ENCODE results near the gene HSBP1L1. TPM values are rescaled to one million over a fixed set of nuclear protein-coding genes. Genes with fewer than 3 reads are reported as not detected.

HSBP1L1 gene
- total and polyA plus RNA-seq, 2 of the 13 experiments (the other 11 are each of a cell fraction or from before 2014, with no cell fraction given), result 22.6 to 45.1 TPM

DNA sequence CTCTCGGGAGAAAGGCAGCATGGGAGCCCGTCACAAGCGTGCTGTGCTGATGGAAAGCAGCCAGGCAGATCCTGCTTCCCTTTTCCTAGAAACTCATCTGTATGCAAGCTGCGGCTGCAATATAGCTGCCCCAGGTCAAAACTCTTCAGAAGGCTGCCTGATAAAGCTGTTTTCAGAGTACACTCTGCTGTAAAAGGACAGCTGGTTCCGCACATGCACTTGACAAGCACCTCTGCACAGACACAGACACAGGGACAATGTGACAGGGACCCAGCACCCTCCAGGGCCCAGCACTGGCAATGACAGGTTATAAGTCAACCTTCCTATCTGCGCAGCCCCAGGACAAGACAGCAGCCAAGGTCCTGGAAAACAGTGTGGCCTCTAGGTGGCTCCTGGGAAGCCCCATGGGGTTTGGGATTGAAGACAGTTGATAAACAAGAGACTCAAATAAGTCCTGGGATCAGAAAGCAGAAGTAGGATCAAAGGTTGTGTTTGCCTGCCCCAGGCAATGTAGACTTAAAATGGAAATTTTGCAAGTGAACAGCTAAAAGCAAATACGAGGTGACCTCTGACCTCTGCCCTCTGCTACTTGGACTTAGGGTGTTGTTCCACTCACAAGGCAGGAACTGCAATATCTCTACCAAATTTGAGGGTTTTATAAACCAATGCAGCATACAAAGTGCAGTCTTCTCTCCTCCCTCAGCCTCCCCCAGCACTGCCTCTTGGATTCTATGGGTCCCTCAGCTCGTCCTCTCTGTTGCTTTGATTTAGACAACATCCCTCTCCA lies 29.9 kb upstream of the HSBP1L1 start (continued):
- TF ChIP-seq, protein P1, sequence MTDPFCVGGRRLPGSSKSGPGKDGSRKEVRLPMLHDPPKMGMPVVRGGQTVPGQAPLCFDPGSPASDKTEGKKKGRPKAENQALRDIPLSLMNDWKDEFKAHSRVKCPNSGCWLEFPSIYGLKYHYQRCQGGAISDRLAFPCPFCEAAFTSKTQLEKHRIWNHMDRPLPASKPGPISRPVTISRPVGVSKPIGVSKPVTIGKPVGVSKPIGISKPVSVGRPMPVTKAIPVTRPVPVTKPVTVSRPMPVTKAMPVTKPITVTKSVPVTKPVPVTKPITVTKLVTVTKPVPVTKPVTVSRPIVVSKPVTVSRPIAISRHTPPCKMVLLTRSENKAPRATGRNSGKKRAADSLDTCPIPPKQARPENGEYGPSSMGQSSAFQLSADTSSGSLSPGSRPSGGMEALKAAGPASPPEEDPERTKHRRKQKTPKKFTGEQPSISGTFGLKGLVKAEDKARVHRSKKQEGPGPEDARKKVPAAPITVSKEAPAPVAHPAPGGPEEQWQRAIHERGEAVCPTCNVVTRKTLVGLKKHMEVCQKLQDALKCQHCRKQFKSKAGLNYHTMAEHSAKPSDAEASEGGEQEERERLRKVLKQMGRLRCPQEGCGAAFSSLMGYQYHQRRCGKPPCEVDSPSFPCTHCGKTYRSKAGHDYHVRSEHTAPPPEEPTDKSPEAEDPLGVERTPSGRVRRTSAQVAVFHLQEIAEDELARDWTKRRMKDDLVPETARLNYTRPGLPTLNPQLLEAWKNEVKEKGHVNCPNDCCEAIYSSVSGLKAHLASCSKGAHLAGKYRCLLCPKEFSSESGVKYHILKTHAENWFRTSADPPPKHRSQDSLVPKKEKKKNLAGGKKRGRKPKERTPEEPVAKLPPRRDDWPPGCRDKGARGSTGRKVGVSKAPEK (CRISPR knock-in tag; IDR thresholded peaks at IDR 0.05; ENCODE audit: borderline replicate concordance), result no peak
- TF ChIP-seq GFI1 (CRISPR knock-in tag; IDR thresholded peaks at IDR 0.05; ENCODE audit: borderline replicate concordance), result peak; percentile 91
- TF ChIP-seq ZNF225 (CRISPR knock-in tag; IDR thresholded peaks at IDR 0.05), result no peak
- TF ChIP-seq ZFP36L1 (CRISPR knock-in tag; IDR thresholded peaks at IDR 0.05), result peak; percentile 50; the same call in 1 of the 2 replicates
- TF ChIP-seq ZNF709 (CRISPR knock-in tag; IDR thresholded peaks at IDR 0.05), result peak; percentile 57; the same call in 1 of the 2 replicates
- TF ChIP-seq HDAC2 (CRISPR knock-in tag; IDR thresholded peaks at IDR 0.05), result peak; percentile 97
- TF ChIP-seq ZNF747 (CRISPR knock-in tag; IDR thresholded peaks at IDR 0.05; ENCODE audit: borderline replicate concordance), result peak; percentile 86
- no peak for TF ChIP-seq GTF2F1 (IDR thresholded peaks at IDR 0.05; ENCODE audit: low read length)
- TF ChIP-seq, protein P2, sequence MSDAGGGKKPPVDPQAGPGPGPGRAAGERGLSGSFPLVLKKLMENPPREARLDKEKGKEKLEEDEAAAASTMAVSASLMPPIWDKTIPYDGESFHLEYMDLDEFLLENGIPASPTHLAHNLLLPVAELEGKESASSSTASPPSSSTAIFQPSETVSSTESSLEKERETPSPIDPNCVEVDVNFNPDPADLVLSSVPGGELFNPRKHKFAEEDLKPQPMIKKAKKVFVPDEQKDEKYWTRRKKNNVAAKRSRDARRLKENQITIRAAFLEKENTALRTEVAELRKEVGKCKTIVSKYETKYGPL (CRISPR knock-in tag; IDR thresholded peaks at IDR 0.05), result no peak
- TF ChIP-seq, protein P3, sequence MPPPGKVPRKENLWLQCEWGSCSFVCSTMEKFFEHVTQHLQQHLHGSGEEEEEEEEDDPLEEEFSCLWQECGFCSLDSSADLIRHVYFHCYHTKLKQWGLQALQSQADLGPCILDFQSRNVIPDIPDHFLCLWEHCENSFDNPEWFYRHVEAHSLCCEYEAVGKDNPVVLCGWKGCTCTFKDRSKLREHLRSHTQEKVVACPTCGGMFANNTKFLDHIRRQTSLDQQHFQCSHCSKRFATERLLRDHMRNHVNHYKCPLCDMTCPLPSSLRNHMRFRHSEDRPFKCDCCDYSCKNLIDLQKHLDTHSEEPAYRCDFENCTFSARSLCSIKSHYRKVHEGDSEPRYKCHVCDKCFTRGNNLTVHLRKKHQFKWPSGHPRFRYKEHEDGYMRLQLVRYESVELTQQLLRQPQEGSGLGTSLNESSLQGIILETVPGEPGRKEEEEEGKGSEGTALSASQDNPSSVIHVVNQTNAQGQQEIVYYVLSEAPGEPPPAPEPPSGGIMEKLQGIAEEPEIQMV (CRISPR knock-in tag; IDR thresholded peaks at IDR 0.05; ENCODE audit: low read depth), result peak; percentile 51
- peak; percentile 63 for TF ChIP-seq ASH2L (IDR thresholded peaks at IDR 0.05; ENCODE audit: insufficient read length, low read depth, low read length)
- no peak for TF ChIP-seq ZSCAN30 (CRISPR knock-in tag; IDR thresholded peaks at IDR 0.05)
- TF ChIP-seq, protein P4, sequence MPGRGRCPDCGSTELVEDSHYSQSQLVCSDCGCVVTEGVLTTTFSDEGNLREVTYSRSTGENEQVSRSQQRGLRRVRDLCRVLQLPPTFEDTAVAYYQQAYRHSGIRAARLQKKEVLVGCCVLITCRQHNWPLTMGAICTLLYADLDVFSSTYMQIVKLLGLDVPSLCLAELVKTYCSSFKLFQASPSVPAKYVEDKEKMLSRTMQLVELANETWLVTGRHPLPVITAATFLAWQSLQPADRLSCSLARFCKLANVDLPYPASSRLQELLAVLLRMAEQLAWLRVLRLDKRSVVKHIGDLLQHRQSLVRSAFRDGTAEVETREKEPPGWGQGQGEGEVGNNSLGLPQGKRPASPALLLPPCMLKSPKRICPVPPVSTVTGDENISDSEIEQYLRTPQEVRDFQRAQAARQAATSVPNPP (CRISPR knock-in tag; IDR thresholded peaks at IDR 0.05), result peak; percentile 73; the same call in 1 of the 2 replicates
- TF ChIP-seq ZNF615 (CRISPR knock-in tag; IDR thresholded peaks at IDR 0.05; ENCODE audit: borderline replicate concordance), result peak; percentile 61; the same call in 1 of the 2 replicates
- TF ChIP-seq, protein P5, sequence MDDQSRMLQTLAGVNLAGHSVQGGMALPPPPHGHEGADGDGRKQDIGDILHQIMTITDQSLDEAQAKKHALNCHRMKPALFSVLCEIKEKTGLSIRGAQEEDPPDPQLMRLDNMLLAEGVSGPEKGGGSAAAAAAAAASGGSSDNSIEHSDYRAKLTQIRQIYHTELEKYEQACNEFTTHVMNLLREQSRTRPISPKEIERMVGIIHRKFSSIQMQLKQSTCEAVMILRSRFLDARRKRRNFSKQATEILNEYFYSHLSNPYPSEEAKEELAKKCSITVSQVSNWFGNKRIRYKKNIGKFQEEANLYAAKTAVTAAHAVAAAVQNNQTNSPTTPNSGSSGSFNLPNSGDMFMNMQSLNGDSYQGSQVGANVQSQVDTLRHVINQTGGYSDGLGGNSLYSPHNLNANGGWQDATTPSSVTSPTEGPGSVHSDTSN (CRISPR knock-in tag; IDR thresholded peaks at IDR 0.05; ENCODE audit: borderline replicate concordance), result no peak
- no peak for TF ChIP-seq ZNF713 (CRISPR knock-in tag; IDR thresholded peaks at IDR 0.05)
- TF ChIP-seq, protein P6, sequence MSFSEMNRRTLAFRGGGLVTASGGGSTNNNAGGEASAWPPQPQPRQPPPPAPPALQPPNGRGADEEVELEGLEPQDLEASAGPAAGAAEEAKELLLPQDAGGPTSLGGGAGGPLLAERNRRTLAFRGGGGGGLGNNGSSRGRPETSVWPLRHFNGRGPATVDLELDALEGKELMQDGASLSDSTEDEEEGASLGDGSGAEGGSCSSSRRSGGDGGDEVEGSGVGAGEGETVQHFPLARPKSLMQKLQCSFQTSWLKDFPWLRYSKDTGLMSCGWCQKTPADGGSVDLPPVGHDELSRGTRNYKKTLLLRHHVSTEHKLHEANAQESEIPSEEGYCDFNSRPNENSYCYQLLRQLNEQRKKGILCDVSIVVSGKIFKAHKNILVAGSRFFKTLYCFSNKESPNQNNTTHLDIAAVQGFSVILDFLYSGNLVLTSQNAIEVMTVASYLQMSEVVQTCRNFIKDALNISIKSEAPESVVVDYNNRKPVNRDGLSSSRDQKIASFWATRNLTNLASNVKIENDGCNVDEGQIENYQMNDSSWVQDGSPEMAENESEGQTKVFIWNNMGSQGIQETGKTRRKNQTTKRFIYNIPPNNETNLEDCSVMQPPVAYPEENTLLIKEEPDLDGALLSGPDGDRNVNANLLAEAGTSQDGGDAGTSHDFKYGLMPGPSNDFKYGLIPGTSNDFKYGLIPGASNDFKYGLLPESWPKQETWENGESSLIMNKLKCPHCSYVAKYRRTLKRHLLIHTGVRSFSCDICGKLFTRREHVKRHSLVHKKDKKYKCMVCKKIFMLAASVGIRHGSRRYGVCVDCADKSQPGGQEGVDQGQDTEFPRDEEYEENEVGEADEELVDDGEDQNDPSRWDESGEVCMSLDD (CRISPR knock-in tag; IDR thresholded peaks at IDR 0.05; ENCODE audit: borderline replicate concordance), result peak; percentile 52; the same call in 1 of the 2 replicates
- no peak for TF ChIP-seq NFRKB (IDR thresholded peaks at IDR 0.05)

All from HepG2 (cell line).